Ovary (tissue), 9 donors: Measurements from ENCODE around the gene DAAM1. TPM values are rescaled to one million over a fixed set of nuclear protein-coding genes. Genes with fewer than 3 reads are reported as not detected.
A peak's percentile ranks its signal among the peaks of the same experiment; 100 is the strongest.

Source experiments
- DNase-seq, 5 donors: peaks; one replicate each; pipeline ENCODE4 v3.0.0-alpha.2; 2019 to 2020
- H3K27ac ChIP-seq, 2 donors: fragments of 200-600 bp; one replicate each; pipeline versions ENCODE4 v1.5.1 to v1.8.0; 2019 to 2022
- H3K27me3 ChIP-seq: fragments of 200-600 bp; one replicate; pipeline ENCODE4 v1.8.0; 2022
- H3K36me3 ChIP-seq: fragments of 200-600 bp; sonication (generic); one replicate; pipeline ENCODE4 v1.5.1; 2019
- H3K4me1 ChIP-seq: one replicate; pipeline ENCODE4 v1.8.1; 2013; ENCODE audit warnings: mild to moderate bottlenecking, moderate library complexity; ENCODE audit not compliant: insufficient read depth
- H3K4me3 ChIP-seq: fragments of 200-600 bp; sonication (generic); one replicate; pipeline ENCODE4 v1.5.1; 2017
- H3K9me3 ChIP-seq, 2 donors: fragments of 200-600 bp in 1 of 2; sonication (generic) in 1 of 2; one replicate each; pipeline versions ENCODE4 v1.5.1 to v1.8.1; 2013 to 2019; ENCODE audit warnings: mild to moderate bottlenecking in 1 of 2, moderate library complexity in 1 of 2
- CTCF ChIP-seq, 3 donors: fragments of 450-650 bp in 2 of 3; fragments of 200-600 bp in 1 of 3; IDR thresholded peaks; one replicate each; pipeline versions ENCODE4 v1.5.1 to v1.8.0; 2016 to 2022; ENCODE audit warnings: antibody characterized with exemption in 3 of 3, mild to moderate bottlenecking in 1 of 3
- EP300 ChIP-seq: sonication (generic); formaldehyde crosslinking; IDR thresholded peaks from one replicate; pipeline ENCODE4 v1.6.1; 2017; ENCODE audit warnings: antibody characterized with exemption
- POLR2A ChIP-seq: fragments of 450-650 bp; IDR thresholded peaks from one replicate; pipeline ENCODE4 v1.6.1; 2017; ENCODE audit warnings: antibody characterized with exemption, mild to moderate bottlenecking, moderate library complexity
- WGBS, 3 donors: extraction: QIAGEN DNeasy Blood & Tissue Kit in 1 of 3; methylation state at CpG; one replicate each; pipeline versions ENCODE4 v1.1.5 to v1.1.7; 2013 to 2017; 5-methylcytosine and 5-hydroxymethylcytosine counted together
- intact Hi-C, 4 donors: fragments of 100-400 bp; cut with DNase I; formaldehyde crosslinking; loops; one replicate each; pipeline versions ENCODE4 v1.11.0 to v1.15.1; 2022 to 2023
- polyA plus RNA-seq, 2 donors: library from polyadenylated mRNA; stranded (reverse); fragments of 200-250 nt in 1 of 2; fragments of 350-450 nt in 1 of 2; fragmentation: Illumina TruSeq in 1 of 2; extraction: RNeasy Lipid Tissue Mini Kit (QIAGEN cat#74804) in 1 of 2; gene quantifications; one replicate each; pipeline ENCODE4 v1.2.3, GENCODE V29; 2013 to 2014
- total RNA-seq, 7 donors: library from RNA; depleted of rRNA in 2 of 7; stranded (reverse); fragments of >200 nt in 2 of 7; fragmentation: NEBNext Ultra II Directional in 3 of 7; extraction: Animal tissue kit (Norgen Biotek cat#: 25700) in 3 of 7; gene quantifications; one replicate each; pipeline versions ENCODE4 v1.1.0 to v1.2.4, GENCODE V29; 2016 to 2023
- donor health status: DM: no; HTN: no; CAD: no; lungs with moderate emphysema.
- donor health status: DM: no; HTN: no; CAD: no.
- donor health status: Bipolar disorder and iron deficiency.
- donor health status: DM: yes; HTN: yes; CAD: no.
- donor health status: DM: no; HTN: no; CAD: no.
- donor health status: DM: yes; HTN: yes; CAD: no.

Gene DAAM1
- total and polyA plus RNA-seq, 9 donors = 19.0 to 83.3 (median 35.3) TPM

GRCh38 chr14:59321626-59321949, 133.1 kb downstream of the DAAM1 start:
- H3K36me3 ChIP-seq = no peaks in the 10 kb centered on the region
- no peaks in the 10 kb centered on the region for H3K9me3 ChIP-seq
- TF ChIP-seq POLR2A = no peak
- intact Hi-C loops = loop anchor here in 1 of 4 donors (10.0 kb wide), 1 partner anchor 103 kb away; no protein-coding TSS in a partner anchor
- H3K27ac ChIP-seq = no peak overlapping the region
- WGBS, 3 donors = 59 to 64% (median 60%) methylated on average over 3 of the region's 3 CpGs
- DNase-seq = no peak
- no peaks in the 10 kb centered on the region for H3K27me3 ChIP-seq
- no peak overlapping the region for H3K4me3 ChIP-seq
- peaks cover 5% of the 10 kb centered on the region for H3K4me1 ChIP-seq

GRCh38 chr14:59325906-59326305, 137.4 kb downstream of the DAAM1 start:
- TF ChIP-seq CTCF (IDR thresholded peaks at IDR 0.05) (no peak), POLR2A (no peak), EP300 (no peak)
- H3K27me3 ChIP-seq = no peaks in the 10 kb centered on the region
- H3K9me3 ChIP-seq = no peaks in the 10 kb centered on the region
- no peak for DNase-seq
- H3K4me1 ChIP-seq = peaks cover 3% of the 10 kb centered on the region
- intact Hi-C loops = loop anchor here in 1 of 4 donors (10.0 kb wide), 1 partner anchor 99 kb away; no protein-coding TSS in a partner anchor
- no peaks in the 10 kb centered on the region for H3K36me3 ChIP-seq
- H3K4me3 ChIP-seq = no peak overlapping the region
- H3K27ac ChIP-seq = no peak overlapping the region
- 78 to 89% (median 79%) methylated on average over 2 of the region's 2 CpGs for WGBS, 3 donors

DNA sequence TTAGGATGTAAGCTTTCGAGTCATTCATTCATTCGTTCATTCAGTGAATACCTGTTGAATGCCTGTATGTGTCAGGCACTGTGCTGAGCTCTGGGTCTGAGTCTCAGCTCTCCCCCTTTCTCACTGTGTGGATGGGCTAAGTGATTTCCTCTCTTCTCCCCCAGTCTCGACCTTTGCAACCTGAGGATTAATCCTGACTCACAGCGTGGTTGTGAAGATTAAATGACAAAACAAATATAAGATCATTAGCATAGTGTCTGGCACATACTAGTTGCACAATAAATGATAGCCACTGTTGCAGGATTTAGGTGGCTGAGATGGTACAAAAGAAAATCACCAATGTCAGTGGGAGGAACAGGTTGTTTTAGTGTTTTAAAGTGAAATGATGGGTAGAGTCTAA, 140.0 kb downstream of the DAAM1 start:
- Histone ChIP-seq H3K36me3 (no peaks in the 10 kb centered on the region), H3K27me3 (no peaks in the 10 kb centered on the region), H3K9me3 (no peaks in the 10 kb centered on the region), H3K27ac (no peak overlapping the region), H3K4me1 (peaks cover 1% of the 10 kb centered on the region), H3K4me3 (no peak overlapping the region)
- no peak for DNase-seq
- TF ChIP-seq POLR2A = no peak
- no peak for TF ChIP-seq EP300
- TF ChIP-seq CTCF (IDR thresholded peaks at IDR 0.05) = no peak
- intact Hi-C loops = loop anchor here in 1 of 4 donors (10.0 kb wide), 1 partner anchor 96 kb away; no protein-coding TSS in a partner anchor
- 87 to 93% (median 92%) methylated on average over 4 of the region's 4 CpGs for WGBS, 3 donors

DNA sequence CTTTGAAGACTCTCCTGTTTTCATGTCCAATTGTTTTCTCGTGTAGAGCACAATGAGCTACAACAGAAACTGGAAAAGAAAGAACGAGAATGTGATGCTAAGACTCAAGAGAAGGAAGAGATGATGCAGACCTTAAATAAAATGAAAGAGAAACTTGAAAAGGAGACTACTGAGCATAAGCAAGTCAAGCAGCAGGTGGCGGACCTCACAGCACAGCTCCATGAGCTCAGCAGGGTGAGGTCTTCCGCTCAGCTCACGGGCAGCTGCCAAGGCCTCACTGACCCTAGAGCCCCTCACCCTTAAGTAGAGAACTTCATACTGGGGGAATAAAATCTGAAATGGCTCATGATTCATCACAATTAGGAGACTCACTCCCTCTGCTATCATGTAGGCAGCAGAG, 142.0 kb downstream of the DAAM1 start:
- no peak overlapping the region for H3K4me3 ChIP-seq
- H3K4me1 ChIP-seq = peaks cover 6% of the 10 kb centered on the region
- H3K27ac ChIP-seq = no peak overlapping the region
- intact Hi-C loops = loop anchor here in 1 of 4 donors (10.0 kb wide), 1 partner anchor 146 kb away; the partner anchor contains the start of gene DAAM1
- no peaks in the 10 kb centered on the region for H3K9me3 ChIP-seq
- WGBS, 3 donors = 50 to 83% (median 73%) methylated on average over 5 of the region's 5 CpGs
- no peaks in the 10 kb centered on the region for H3K36me3 ChIP-seq
- peak in 1 of 5 donors; percentile 21 for DNase-seq
- H3K27me3 ChIP-seq = no peaks in the 10 kb centered on the region
- TF ChIP-seq CTCF (IDR thresholded peaks at IDR 0.05) (no peak), POLR2A (no peak), EP300 (no peak)

GRCh38 chr14:59331217-59331616, 142.8 kb downstream of the DAAM1 start:
- WGBS, 3 donors = 73 to 95% (median 86%) methylated on average over 3 of the region's 3 CpGs
- DNase-seq = no peak
- no peaks in the 10 kb centered on the region for H3K36me3 ChIP-seq
- TF ChIP-seq EP300 (no peak), POLR2A (no peak), CTCF (IDR thresholded peaks at IDR 0.05) (no peak)
- intact Hi-C loops = loop anchor here in 1 of 4 donors (10.0 kb wide), 1 partner anchor 146 kb away; the partner anchor contains the start of gene DAAM1
- H3K9me3 ChIP-seq = no peaks in the 10 kb centered on the region
- no peak overlapping the region for H3K4me3 ChIP-seq
- H3K27ac ChIP-seq = no peak overlapping the region
- peaks cover 6% of the 10 kb centered on the region for H3K4me1 ChIP-seq
- H3K27me3 ChIP-seq = no peaks in the 10 kb centered on the region
